ENCODE results near the gene SNX18. TPM values are rescaled to one million over a fixed set of nuclear protein-coding genes. Genes with fewer than 3 reads are reported as not detected.

Gene SNX18
- total RNA-seq, 1 experiment from 2014 or later = 28.0 TPM

GRCh38 chr5:54594181-54594580 lies 76.6 kb downstream of the SNX18 start:
- intact Hi-C loops (cut with micrococcal nuclease; ENCODE audit: unreplicated experiment) = no loop called here
- Mint-ChIP-seq H3K27ac (ENCODE audit: unreplicated experiment) (no peak overlapping the region), H3K4me1 (ENCODE audit: low read depth, unreplicated experiment) (no peaks in the 10 kb centered on the region), H3K27me3 (ENCODE audit: insufficient read depth, unreplicated experiment) (peaks cover 3% of the 10 kb centered on the region), H3K4me3 (ENCODE audit: unreplicated experiment) (no peak overlapping the region), H3K36me3 (ENCODE audit: insufficient read depth, unreplicated experiment) (no peaks in the 10 kb centered on the region), H3K9me3 (ENCODE audit: unreplicated experiment) (peaks cover 39% of the 10 kb centered on the region)
- no peak overlapping the region for H3K4me3 ChIP-seq (ENCODE audit: low read depth, low read length)
- ChIA-PET CTCF (no interaction called here), POLR2A (no interaction called here)
- no TSS peak for BruUV-seq (replicated peaks)
- H3K9me3 ChIP-seq = peaks cover 9% of the 10 kb centered on the region
- DNase-seq = no peak
- no peak for TF ChIP-seq CTCF (IDR thresholded peaks at IDR 0.05; ENCODE audit: insufficient read depth in 1 of 2, low read depth in 1 of 2, low read length in 1 of 2, severe bottlenecking in 1 of 2, unreplicated experiment in 1 of 2)
- no peaks in the 10 kb centered on the region for H3K4me1 ChIP-seq
- no peaks in the 10 kb centered on the region for H3K27me3 ChIP-seq (replicated peaks; ENCODE audit: control insufficient read depth, insufficient read depth, low read length)
- H3K36me3 ChIP-seq (ENCODE audit: control insufficient read depth, insufficient read depth, low read length) = no peaks in the 10 kb centered on the region

- Mint-ChIP-seq H3K4me1 (ENCODE audit: low read depth, unreplicated experiment) (no peaks in the 10 kb centered on the region), H3K4me3 (ENCODE audit: unreplicated experiment) (no peak overlapping the region)
- CTCF ChIA-PET = no interaction called here
Measured at GRCh38 chr5:54595721-54596120, 78.2 kb downstream of the SNX18 start.

More at GRCh38 chr5:54595721-54596120, 78.2 kb downstream of the SNX18 start:
- intact Hi-C loops (cut with micrococcal nuclease; ENCODE audit: unreplicated experiment) = no loop called here
- peaks cover 3% of the 10 kb centered on the region for H3K27me3 Mint-ChIP-seq (ENCODE audit: insufficient read depth, unreplicated experiment)
- no peak overlapping the region for H3K4me3 ChIP-seq (ENCODE audit: low read depth, low read length)
- H3K36me3 Mint-ChIP-seq (ENCODE audit: insufficient read depth, unreplicated experiment) = no peaks in the 10 kb centered on the region
- no peak for DNase-seq
- H3K27me3 ChIP-seq (replicated peaks; ENCODE audit: control insufficient read depth, insufficient read depth, low read length) = no peaks in the 10 kb centered on the region
- H3K9me3 ChIP-seq = peaks cover 9% of the 10 kb centered on the region
- no TSS peak for BruUV-seq (replicated peaks)
- no peak overlapping the region for H3K27ac Mint-ChIP-seq (ENCODE audit: unreplicated experiment)
- POLR2A ChIA-PET = no interaction called here
- no peaks in the 10 kb centered on the region for H3K36me3 ChIP-seq (ENCODE audit: control insufficient read depth, insufficient read depth, low read length)
- TF ChIP-seq CTCF (IDR thresholded peaks at IDR 0.05; ENCODE audit: insufficient read depth in 1 of 2, low read depth in 1 of 2, low read length in 1 of 2, severe bottlenecking in 1 of 2, unreplicated experiment in 1 of 2) = no peak
- no peaks in the 10 kb centered on the region for H3K4me1 ChIP-seq
- peaks cover 39% of the 10 kb centered on the region for H3K9me3 Mint-ChIP-seq (ENCODE audit: unreplicated experiment)

Other genes starting within 250 kb of the SNX18 start
- 122 and 140 TPM in 2 replicates for gene ARL15, start 207.2 kb upstream of the SNX18 start, total RNA-seq (2022)
- gene HSPB3, start 62.1 kb upstream of the SNX18 start, total RNA-seq (2022) = 0.54 TPM in 1 of 2 replicates, not detected in the other